Caco-2 (cell line): ENCODE results near the gene TRIM23. TPM values are rescaled to one million over a fixed set of nuclear protein-coding genes. Genes with fewer than 3 reads are reported as not detected.
A peak's percentile ranks its signal among the peaks of the same experiment; 100 is the strongest.

Source experiments
- Bru-seq: library from RNA; stranded (reverse); fragments of 400-500 nt; gene quantifications from one replicate; lab custom pipeline; 2021; lab: Mats Ljungman, UMichigan
- BruChase-seq, 2 experiments: library from RNA; stranded (reverse); fragments of 400-500 nt; gene quantifications; one replicate each; lab custom pipeline; 2021; lab: Mats Ljungman, UMichigan
- BruUV-seq: library from RNA; stranded (reverse); fragments of 400-500 nt; replicated peaks from 2 replicates; lab custom pipeline; 2021; lab: Mats Ljungman, UMichigan
- CTCF ChIA-PET: fragments of 300-600 bp; sonication (Branson Sonifier 250); formaldehyde crosslinking; loops from one replicate; lab custom pipeline; 2022; ENCODE audit warnings: antibody characterized with exemption; lab: Charles Lee
- POLR2A ChIA-PET: fragments of 300-600 bp; sonication (Branson Sonifier 250); formaldehyde crosslinking; loops from one replicate; lab custom pipeline; 2022; ENCODE audit warnings: antibody characterized with exemption; lab: Charles Lee
- DNase-seq, 2 experiments: peaks; one replicate each; pipeline versions ENCODE4 v3.0.0 to v3.0.0-alpha.2; 2020 to 2022
- H3K27me3 ChIP-seq: replicated peaks from 2 replicates; pipeline ENCODE4 v1.6.0; 2011; ENCODE audit warnings: low read length; ENCODE audit not compliant: control insufficient read depth, insufficient read depth
- H3K36me3 ChIP-seq: 2 replicates; pipeline ENCODE4 v1.5.1; 2011; ENCODE audit warnings: low read length; ENCODE audit not compliant: control insufficient read depth, insufficient read depth
- H3K4me1 ChIP-seq: fragments of 250-450 bp; sonication (Bioruptor Pico); 2 replicates; pipeline ENCODE4 v1.5.1; 2020; ENCODE audit warnings: mild to moderate bottlenecking
- H3K4me3 ChIP-seq: 2 replicates; pipeline ENCODE4 v1.5.1; 2011; ENCODE audit warnings: low read depth, mild to moderate bottlenecking, control low read depth, low read length
- H3K9me3 ChIP-seq: fragments of 250-450 bp; sonication (Bioruptor Pico); 2 replicates; pipeline ENCODE4 v1.5.1; 2020; ENCODE audit warnings: mild to moderate bottlenecking, moderate library complexity
- H3K27ac Mint-ChIP-seq: one replicate; pipeline ENCODE4 v1.8.0; 2022; ENCODE audit warnings: mixed read lengths; ENCODE audit not compliant: unreplicated experiment
- H3K27me3 Mint-ChIP-seq: one replicate; pipeline ENCODE4 v1.8.0; 2022; ENCODE audit warnings: mixed read lengths; ENCODE audit not compliant: insufficient read depth, unreplicated experiment
- H3K36me3 Mint-ChIP-seq: one replicate; pipeline ENCODE4 v1.8.0; 2022; ENCODE audit warnings: mild to moderate bottlenecking, mixed read lengths; ENCODE audit not compliant: insufficient read depth, unreplicated experiment
- H3K4me1 Mint-ChIP-seq: one replicate; pipeline ENCODE4 v1.8.0; 2022; ENCODE audit warnings: low read depth, mixed read lengths; ENCODE audit not compliant: unreplicated experiment
- H3K4me3 Mint-ChIP-seq: one replicate; pipeline ENCODE4 v1.8.0; 2022; ENCODE audit warnings: mild to moderate bottlenecking, moderate library complexity, mixed read lengths; ENCODE audit not compliant: unreplicated experiment
- H3K9me3 Mint-ChIP-seq: one replicate; pipeline ENCODE4 v1.8.0; 2022; ENCODE audit warnings: mixed read lengths; ENCODE audit not compliant: unreplicated experiment
- intact Hi-C: fragments of 100-400 bp; cut with micrococcal nuclease; formaldehyde crosslinking; loops from one replicate; pipeline ENCODE4 v1.10.0; 2022; ENCODE audit not compliant: unreplicated experiment
- long read RNA-seq: library from polyadenylated mRNA; stranded (forward); transcript quantifications from one replicate; pipeline ENCODE4 v2.0.0, GENCODE V29; 2022
- total RNA-seq: library from RNA; stranded (reverse); gene quantifications from 2 replicates; pipeline ENCODE4 v1.2.3, GENCODE V29; 2022
- TF ChIP-seq, protein P1 (sequence below), 2 experiments: fragments of 200-600 bp in 1 of 2; IDR thresholded peaks; 1 replicate in 1 of 2; 2 replicates in 1 of 2; pipeline versions ENCODE4 v1.5.1 to v1.8.0; 2011 to 2022; ENCODE audit warnings: antibody characterized with exemption in 1 of 2, control low read depth in 1 of 2, inconsistent platforms in 1 of 2, low read depth in 1 of 2, low read length in 1 of 2, mild to moderate bottlenecking in 1 of 2, moderate library complexity in 1 of 2; ENCODE audit not compliant: insufficient read depth in 1 of 2, severe bottlenecking in 1 of 2, unreplicated experiment in 1 of 2

Gene TRIM23
- total RNA-seq, result 11.0 and 12.0 TPM in 2 replicates
- Bru-seq, nascent RNA, result percentile 73 among the genes with signal in this experiment
- BruChase-seq, experiment 1, labeled RNA remaining after a 2-hour chase, result percentile 71 among the genes with signal in this experiment
- percentile 55 among the genes with signal in this experiment for BruChase-seq, experiment 2, labeled RNA remaining after a 6-hour chase
- long read RNA-seq, full-length matches to known transcripts, result 13 of 19 reads
- long read RNA-seq, partial matches to known transcripts, result 3 of 19 reads
- long read RNA-seq, other reads (novel, unspliced or antisense), result 3 of 19 reads

DNA sequence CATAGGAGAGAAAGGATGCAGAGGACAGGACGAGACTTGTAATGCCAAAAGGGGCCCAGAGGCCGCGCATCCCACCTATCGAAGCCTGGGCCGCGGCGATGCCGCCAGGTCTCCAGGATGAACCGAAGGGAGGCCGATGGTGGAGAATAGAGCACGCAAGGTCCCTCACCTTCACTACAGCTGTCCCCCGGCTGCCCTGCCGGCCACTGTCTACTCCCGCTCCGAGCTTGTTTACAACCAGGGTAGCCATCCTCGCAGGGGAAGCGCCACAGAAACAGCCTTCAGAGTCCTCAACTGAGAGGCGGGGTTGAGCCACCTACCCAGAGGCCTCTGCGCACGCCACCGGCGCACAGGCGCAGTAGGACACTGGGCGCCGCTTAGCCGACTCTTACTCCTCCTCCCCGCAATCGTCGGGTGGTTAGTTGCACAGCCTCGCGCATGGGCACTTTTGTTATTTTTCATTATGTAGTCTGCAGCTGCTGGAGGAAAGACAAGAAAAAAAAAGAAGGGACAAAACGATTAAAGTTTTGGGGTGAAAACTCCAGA is at the start of gene TRIM23:
TRIM23 (minus strand) TSS at position 309 of the 546 bp plus-strand sequence; CDS start at position 250, 59 bp downstream.
- Histone ChIP-seq H3K27me3 (no peaks in the 10 kb centered on the region), H3K36me3 (no peaks in the 10 kb centered on the region), H3K4me3 (peak within 1 kb of the TSS; percentile 54), H3K9me3 (no peaks in the 10 kb centered on the region), H3K4me1 (peaks cover 5% of the 10 kb centered on the region; the same call in 1 of the 2 replicates)
- TF ChIP-seq, protein P1, sequence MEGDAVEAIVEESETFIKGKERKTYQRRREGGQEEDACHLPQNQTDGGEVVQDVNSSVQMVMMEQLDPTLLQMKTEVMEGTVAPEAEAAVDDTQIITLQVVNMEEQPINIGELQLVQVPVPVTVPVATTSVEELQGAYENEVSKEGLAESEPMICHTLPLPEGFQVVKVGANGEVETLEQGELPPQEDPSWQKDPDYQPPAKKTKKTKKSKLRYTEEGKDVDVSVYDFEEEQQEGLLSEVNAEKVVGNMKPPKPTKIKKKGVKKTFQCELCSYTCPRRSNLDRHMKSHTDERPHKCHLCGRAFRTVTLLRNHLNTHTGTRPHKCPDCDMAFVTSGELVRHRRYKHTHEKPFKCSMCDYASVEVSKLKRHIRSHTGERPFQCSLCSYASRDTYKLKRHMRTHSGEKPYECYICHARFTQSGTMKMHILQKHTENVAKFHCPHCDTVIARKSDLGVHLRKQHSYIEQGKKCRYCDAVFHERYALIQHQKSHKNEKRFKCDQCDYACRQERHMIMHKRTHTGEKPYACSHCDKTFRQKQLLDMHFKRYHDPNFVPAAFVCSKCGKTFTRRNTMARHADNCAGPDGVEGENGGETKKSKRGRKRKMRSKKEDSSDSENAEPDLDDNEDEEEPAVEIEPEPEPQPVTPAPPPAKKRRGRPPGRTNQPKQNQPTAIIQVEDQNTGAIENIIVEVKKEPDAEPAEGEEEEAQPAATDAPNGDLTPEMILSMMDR (IDR thresholded peaks at IDR 0.05; ENCODE audit: insufficient read depth in 1 of 2, low read depth in 1 of 2, low read length in 1 of 2, severe bottlenecking in 1 of 2, unreplicated experiment in 1 of 2), result peak in 1 of 2 experiments; percentile 9
- peaks cover 8% of the 10 kb centered on the region for H3K36me3 Mint-ChIP-seq
- H3K4me3 Mint-ChIP-seq, result peak within 1 kb of the TSS; percentile 100
- BruUV-seq, result no TSS peak
- ChIA-PET POLR2A (interaction anchor here (0.5 to 1.0 kb wide), 3 partner anchors 12 to 520 kb away, joined by 3 to 6 read pairs (median 4); no protein-coding TSS in a partner anchor), CTCF (interaction anchor here (0.9 kb wide), 1 partner anchor 13 kb away, joined by 3 read pairs; no protein-coding TSS in a partner anchor)
- peak within 1 kb of the TSS; percentile 96 for H3K27ac Mint-ChIP-seq
- DNase-seq, result peak; percentile 92
- H3K27me3 Mint-ChIP-seq, result no peaks in the 10 kb centered on the region
- intact Hi-C loops, result loop anchor here (1.0 to 5.0 kb wide), 4 partner anchors 13 to 98 kb away; partner anchors contain the start of genes CENPK, NLN, PPWD1 and SGTB
- peaks cover 6% of the 10 kb centered on the region for H3K4me1 Mint-ChIP-seq
- H3K9me3 Mint-ChIP-seq, result no peaks in the 10 kb centered on the region

DNA sequence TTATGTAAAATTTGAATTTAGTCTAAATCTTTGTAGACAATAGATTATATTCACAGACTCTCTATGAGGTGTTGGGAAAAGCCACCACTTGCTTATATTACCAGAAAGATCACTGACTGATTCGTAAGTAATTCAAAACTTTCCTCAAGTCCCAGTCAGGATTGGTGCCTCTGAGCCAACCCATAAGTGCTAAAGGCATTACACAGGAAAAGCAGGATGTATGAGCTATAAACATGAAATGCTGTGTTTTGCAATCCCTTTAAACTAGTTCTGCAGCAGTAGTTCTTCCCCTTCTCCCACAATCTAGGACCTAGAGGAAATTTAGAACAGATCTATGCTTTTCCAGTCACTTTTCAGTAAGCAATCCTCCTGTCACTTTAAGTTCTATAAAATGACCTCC is 48.7 kb upstream of the TRIM23 start:
- H3K36me3 ChIP-seq, result no peaks in the 10 kb centered on the region
- Mint-ChIP-seq H3K9me3 (no peaks in the 10 kb centered on the region), H3K36me3 (no peaks in the 10 kb centered on the region), H3K4me3 (no peak overlapping the region), H3K27ac (no peak overlapping the region), H3K4me1 (no peaks in the 10 kb centered on the region), H3K27me3 (no peaks in the 10 kb centered on the region)
- TF ChIP-seq, protein P1 (IDR thresholded peaks at IDR 0.05; ENCODE audit: insufficient read depth in 1 of 2, low read depth in 1 of 2, low read length in 1 of 2, severe bottlenecking in 1 of 2, unreplicated experiment in 1 of 2), result no peak
- ChIA-PET CTCF (interaction anchor here (0.5 kb wide), 1 partner anchor 1262 kb away, joined by 3 read pairs; no protein-coding TSS in a partner anchor), POLR2A (no interaction called here)
- no peaks in the 10 kb centered on the region for H3K9me3 ChIP-seq
- no peak for DNase-seq
- intact Hi-C loops, result no loop called here
- H3K27me3 ChIP-seq, result no peaks in the 10 kb centered on the region
- BruUV-seq, result no TSS peak
- H3K4me1 ChIP-seq, result no peaks in the 10 kb centered on the region
- H3K4me3 ChIP-seq, result no peak overlapping the region

DNA sequence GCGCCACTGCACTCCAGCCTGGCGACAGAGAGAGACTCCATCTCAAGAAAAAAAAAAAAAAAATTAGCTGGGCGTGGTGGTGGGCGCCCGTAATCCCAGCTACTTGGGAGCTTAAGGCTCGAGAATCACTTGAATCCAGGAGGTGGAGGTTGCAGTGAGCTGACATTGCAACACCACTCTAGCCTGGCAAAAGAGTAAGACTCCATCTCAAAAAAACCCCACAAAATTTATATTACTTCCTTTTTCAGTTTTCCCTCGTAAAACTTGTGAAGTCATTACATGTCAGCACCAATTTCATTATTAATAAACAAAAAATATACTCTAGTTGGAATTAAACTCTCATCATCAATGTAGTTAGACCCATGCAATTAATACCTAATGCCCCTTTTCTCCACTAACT is 44.6 kb upstream of the TRIM23 start:
- peaks cover 8% of the 10 kb centered on the region for H3K4me1 Mint-ChIP-seq
- H3K4me3 Mint-ChIP-seq, result no peak overlapping the region
- Histone ChIP-seq H3K4me3 (no peak overlapping the region), H3K9me3 (no peaks in the 10 kb centered on the region), H3K4me1 (no peaks in the 10 kb centered on the region; the same call in 1 of the 2 replicates), H3K36me3 (no peaks in the 10 kb centered on the region), H3K27me3 (no peaks in the 10 kb centered on the region)
- no peak for DNase-seq
- no peak overlapping the region for H3K27ac Mint-ChIP-seq
- H3K9me3 Mint-ChIP-seq, result no peaks in the 10 kb centered on the region
- CTCF ChIA-PET, result no interaction called here
- H3K36me3 Mint-ChIP-seq, result peaks cover 8% of the 10 kb centered on the region
- no TSS peak for BruUV-seq
- POLR2A ChIA-PET, result no interaction called here
- TF ChIP-seq, protein P1 (IDR thresholded peaks at IDR 0.05; ENCODE audit: insufficient read depth in 1 of 2, low read depth in 1 of 2, low read length in 1 of 2, severe bottlenecking in 1 of 2, unreplicated experiment in 1 of 2), result no peak
- intact Hi-C loops, result no loop called here
- no peaks in the 10 kb centered on the region for H3K27me3 Mint-ChIP-seq
